Skin epidermis (tissue), 12 donors: ENCODE measurements around the gene COL2A1.

ENCODE experiments used
- H3K27ac ChIP-seq, 21 experiments: fragments of 200-600 bp; sonication (generic) in 11 of 21; one replicate each; pipeline ENCODE4 v1.5.0; 2020; ENCODE audit warnings: mild to moderate bottlenecking in 3 of 21, inconsistent platforms in 2 of 21, moderate library complexity in 2 of 21
- H3K4me3 ChIP-seq, 7 experiments: fragments of 200-600 bp; sonication (generic) in 2 of 7; one replicate each; pipeline ENCODE4 v1.5.0; 2020; ENCODE audit warnings: inconsistent platforms in 2 of 7, mild to moderate bottlenecking in 2 of 7, moderate library complexity in 1 of 7

Gene COL2A1

GRCh38 chr12:47995981-47996401 is 8.3 kb downstream of the COL2A1 start:
- H3K27ac ChIP-seq: no peak overlapping the region
- no peak overlapping the region for H3K4me3 ChIP-seq

- Histone ChIP-seq H3K4me3 (no peak overlapping the region), H3K27ac (no peak overlapping the region)
Observed at GRCh38 chr12:47993491-47993890, 10.8 kb downstream of the COL2A1 start.

DNA sequence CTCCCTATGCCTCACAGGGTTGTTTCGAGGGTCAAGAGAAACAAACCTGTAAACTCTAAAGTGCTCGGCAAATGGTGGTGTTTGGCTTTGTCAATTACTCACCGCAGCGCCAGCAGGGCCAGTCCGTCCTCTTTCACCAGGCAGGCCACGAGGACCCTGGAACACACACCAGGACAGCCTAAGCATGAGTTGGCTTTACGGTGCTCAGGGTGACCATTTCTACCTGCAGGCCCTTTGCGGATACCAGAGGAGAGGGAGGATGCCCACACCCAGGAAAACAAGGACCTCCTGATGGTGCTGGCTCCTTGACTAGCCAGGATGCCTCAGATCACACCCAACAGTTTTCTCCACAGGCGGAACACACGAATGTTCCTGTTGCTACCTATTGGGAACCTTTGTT is 11.5 kb downstream of the COL2A1 start:
- H3K27ac ChIP-seq: no peak overlapping the region

GRCh38 chr12:47991106-47992061 is 12.9 kb downstream of the COL2A1 start:
- Histone ChIP-seq H3K4me3 (no peak overlapping the region), H3K27ac (no peak overlapping the region)

More for the DNA sequence above, 11.5 kb downstream of the COL2A1 start:
- no peak overlapping the region for H3K4me3 ChIP-seq

DNA sequence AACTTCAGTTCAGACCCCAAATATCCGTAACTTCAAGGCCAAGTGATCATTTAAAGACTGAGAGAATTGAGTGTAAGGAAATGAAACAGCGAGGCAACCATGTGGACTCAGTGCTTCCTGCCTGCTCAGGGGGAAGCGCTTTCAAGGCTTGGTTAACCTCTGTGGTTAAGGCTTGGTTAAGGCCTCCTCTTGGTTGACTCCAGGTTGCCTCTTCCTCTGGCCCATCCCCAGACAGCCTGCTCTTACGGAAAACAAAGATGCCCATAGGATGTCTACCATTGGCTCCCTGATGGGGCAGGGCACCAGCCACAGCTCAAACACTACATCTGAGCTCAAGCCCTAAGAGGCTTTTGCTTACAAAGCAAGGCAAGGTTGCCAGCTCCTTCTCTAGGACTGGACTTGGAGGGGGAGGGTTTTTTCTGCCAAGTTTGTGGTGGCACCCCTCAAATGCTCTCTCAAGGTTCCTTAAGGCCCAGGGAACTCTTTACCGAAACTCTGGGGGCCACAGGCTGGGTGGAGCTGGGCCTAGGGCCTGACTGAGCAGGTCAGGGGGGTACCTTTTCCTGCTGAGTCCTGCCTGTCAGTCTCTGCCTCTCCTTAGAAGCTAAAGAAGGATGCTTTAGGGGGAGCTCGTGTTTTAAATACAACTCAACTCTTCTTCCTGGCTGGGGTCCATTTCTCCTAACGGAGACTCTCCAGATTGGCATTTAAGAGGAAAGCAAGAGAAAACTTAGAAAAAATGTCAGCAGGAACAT is 13.7 kb downstream of the COL2A1 start:
- H3K4me3 ChIP-seq: no peak overlapping the region
- no peak overlapping the region for H3K27ac ChIP-seq

- no peak overlapping the region for H3K27ac ChIP-seq
- H3K4me3 ChIP-seq: no peak overlapping the region
Observed at GRCh38 chr12:47989666-47990065, 14.6 kb downstream of the COL2A1 start.

DNA sequence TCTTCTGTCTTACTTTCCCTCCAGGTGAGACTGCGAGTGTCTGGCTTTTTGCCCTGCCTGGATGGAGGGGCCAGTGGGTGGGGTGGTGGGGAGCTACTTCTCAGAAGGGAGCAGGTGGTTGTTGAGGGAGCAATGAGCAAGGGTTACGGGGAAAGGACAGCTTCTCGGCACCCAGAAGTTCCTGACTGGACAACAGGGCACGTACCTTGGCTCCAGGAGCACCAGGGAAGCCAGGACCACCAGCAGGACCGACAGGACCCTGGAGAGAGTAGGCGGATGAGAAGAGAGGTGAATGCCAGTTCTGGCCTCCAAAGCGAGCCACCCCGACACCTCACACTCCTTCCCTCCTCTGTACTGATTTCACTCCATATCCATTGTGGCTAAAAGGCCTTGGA is 15.3 kb downstream of the COL2A1 start:
- Histone ChIP-seq H3K27ac (no peak overlapping the region), H3K4me3 (no peak overlapping the region)

GRCh38 chr12:47988073-47989022 is 15.9 kb downstream of the COL2A1 start:
- Histone ChIP-seq H3K27ac (no peak overlapping the region), H3K4me3 (no peak overlapping the region)

DNA sequence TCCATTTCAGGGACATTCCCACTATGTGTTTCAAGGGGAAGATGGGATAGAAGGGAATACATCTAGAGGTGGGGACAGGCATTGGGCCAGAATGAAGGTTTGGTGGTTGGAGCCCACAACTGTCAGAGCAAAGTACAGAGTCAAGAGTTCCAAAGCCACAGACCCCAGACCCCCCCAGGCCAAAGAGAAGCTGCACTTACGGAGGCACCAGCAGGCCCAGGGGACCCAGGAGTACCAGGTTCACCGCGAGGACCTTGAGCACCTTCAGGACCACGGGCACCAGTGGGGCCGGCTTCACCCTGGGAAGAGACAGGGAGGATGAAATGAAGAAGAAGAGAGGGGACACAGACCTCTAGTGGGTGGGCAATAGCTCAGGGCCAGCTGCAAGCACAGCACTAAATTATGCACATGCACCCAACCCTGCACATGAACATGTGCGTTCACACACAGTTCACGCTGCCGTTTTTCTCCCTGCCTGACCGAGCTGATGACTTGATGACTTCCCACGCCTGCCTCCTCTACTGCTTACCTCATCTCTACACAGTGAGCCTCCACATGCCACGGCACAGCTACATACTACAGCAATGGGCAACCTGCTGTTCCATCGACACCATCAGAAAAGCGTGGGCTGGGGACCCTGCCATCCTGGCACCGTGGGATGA is 16.7 kb downstream of the COL2A1 start:
- Histone ChIP-seq H3K27ac (no peak overlapping the region), H3K4me3 (no peak overlapping the region)

- H3K27ac ChIP-seq: no peak overlapping the region
- H3K4me3 ChIP-seq: no peak overlapping the region
Observed at GRCh38 chr12:47986832-47987231, 17.4 kb downstream of the COL2A1 start.

DNA sequence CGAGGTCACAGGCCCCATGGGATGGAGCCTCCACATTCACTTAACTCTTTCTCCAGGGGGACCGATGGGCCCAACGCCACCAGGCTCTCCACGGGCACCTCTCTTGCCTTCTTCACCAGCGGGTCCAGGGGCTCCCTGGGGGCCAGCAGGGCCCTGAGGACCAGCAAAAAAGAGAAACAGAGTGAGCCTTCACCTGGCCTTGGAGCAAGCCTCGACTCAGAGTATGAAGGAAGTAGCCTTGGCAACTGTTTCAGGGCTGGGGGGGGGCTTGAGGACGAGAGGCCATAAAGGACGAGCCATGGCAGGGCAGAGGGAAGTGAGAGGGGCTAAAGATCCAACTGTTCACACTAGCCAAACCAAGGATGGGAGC is 18.0 kb downstream of the COL2A1 start:
- H3K27ac ChIP-seq: no peak overlapping the region

DNA sequence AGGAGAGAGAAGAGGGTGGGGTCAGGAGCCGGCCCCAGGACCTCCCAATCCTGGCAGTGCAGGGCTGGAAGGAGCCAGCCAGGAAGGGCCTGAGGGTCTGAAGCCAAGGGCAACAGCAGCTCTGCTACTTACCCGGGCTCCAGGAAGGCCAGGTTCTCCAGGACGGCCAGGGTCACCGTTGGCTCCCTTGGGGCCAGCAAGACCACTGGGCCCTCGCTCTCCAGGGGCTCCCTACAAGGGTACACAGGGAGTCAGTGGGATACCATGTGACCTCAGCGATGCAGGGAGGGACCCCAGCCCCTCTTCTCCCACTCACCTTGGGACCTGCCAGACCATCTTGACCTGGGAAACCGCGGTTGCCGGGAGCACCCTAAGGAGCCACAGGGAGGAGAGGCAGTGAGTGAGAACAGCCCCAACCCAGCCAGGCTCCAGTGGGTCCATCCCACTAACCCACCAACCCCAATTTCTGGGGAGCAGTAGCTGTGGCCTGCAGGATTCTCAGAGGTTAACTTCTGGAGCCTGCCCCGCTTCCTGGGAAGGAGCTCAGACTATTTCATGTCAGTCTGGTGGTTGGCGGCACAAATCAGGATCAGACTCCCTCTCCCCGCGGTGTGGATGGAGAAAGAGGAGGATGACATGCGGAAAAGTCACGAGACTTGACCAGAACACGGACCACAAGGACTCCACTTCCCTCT is 18.5 kb downstream of the COL2A1 start:
- Histone ChIP-seq H3K4me3 (no peak overlapping the region), H3K27ac (no peak overlapping the region)

More for the DNA sequence above, 18.0 kb downstream of the COL2A1 start:
- H3K4me3 ChIP-seq: no peak overlapping the region

- Histone ChIP-seq H3K4me3 (no peak overlapping the region), H3K27ac (no peak overlapping the region)
Observed at GRCh38 chr12:47984331-47984801, 19.9 kb downstream of the COL2A1 start.

DNA sequence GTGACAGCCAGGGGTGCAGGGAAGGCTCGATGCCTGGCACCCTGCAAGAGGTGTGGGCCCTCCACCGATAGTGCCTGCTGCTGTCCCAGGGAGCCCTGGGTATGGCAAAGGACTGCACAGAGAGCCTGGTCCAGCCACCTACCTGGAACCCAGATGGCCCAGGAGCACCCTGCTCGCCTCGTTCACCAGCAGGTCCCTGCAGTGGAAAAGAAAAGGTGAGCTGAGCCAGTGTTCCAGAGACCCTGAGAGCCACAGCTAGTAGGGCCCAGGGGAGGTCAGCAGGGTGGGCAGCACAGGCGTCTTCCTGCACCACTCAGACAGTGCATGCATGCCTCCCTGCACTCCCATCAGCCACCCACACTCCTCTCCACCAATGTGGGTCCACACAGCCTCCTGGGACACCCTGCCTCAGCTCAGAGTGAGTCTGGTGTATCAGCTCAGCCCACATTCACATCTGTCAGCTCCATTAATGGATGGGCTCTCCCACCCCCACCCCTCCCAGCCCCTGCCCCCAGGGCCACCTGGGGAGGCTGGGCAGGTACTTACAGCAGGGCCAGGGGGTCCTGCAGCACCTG is 20.6 kb downstream of the COL2A1 start:
- H3K27ac ChIP-seq: no peak overlapping the region
- no peak overlapping the region for H3K4me3 ChIP-seq

GRCh38 chr12:47982770-47983169 is 21.5 kb downstream of the COL2A1 start:
- no peak overlapping the region for H3K4me3 ChIP-seq
- H3K27ac ChIP-seq: no peak overlapping the region

- Histone ChIP-seq H3K27ac (no peak overlapping the region), H3K4me3 (no peak overlapping the region)
Observed at GRCh38 chr12:47982311-47982710, 22.0 kb downstream of the COL2A1 start.

GRCh38 chr12:47981496-47982260 is 22.6 kb downstream of the COL2A1 start:
- Histone ChIP-seq H3K27ac (no peak overlapping the region), H3K4me3 (no peak overlapping the region)
